DND-41 (cell line): Measurements from ENCODE around the gene TMEM114.

Experiments used
- ATAC-seq: fragments of 200-7000 bp; cut with Tn5 transposase; 3 replicates; pipeline ENCODE4 v1.9.1; 2021; ENCODE audit warnings: low read depth; ENCODE audit not compliant: insufficient read depth
- DNase-seq: peaks from one replicate; pipeline ENCODE4 v3.0.0-alpha.2; 2020
- H2AFZ ChIP-seq: 2 replicates; pipeline ENCODE4 v1.6.0; 2012; ENCODE audit warnings: low read depth, low read length
- H3K27ac ChIP-seq: 2 replicates; pipeline ENCODE4 v1.5.1; 2012; ENCODE audit warnings: low read length, inconsistent platforms
- H3K27me3 ChIP-seq: fragments of 200-600 bp; sonication (generic); 2 replicates; pipeline ENCODE4 v1.6.0; 2012; ENCODE audit warnings: low read length, mild to moderate bottlenecking, inconsistent platforms; ENCODE audit not compliant: insufficient read depth, poor library complexity
- H3K36me3 ChIP-seq: 2 replicates; pipeline ENCODE4 v1.5.1; 2012; ENCODE audit warnings: low read length, inconsistent platforms; ENCODE audit not compliant: insufficient read depth
- H3K4me1 ChIP-seq: 2 replicates; pipeline ENCODE4 v1.5.1; 2012; ENCODE audit warnings: mild to moderate bottlenecking, low read length; ENCODE audit not compliant: insufficient read depth
- H3K4me2 ChIP-seq: 2 replicates; pipeline ENCODE4 v1.6.0; 2012; ENCODE audit warnings: mild to moderate bottlenecking, moderate library complexity, low read length, inconsistent platforms; ENCODE audit not compliant: insufficient read depth
- H3K4me3 ChIP-seq, 2 experiments: fragments of 200-600 bp in 1 of 2; shearing (Covaris generic) in 1 of 2; 2 replicates each; pipeline ENCODE4 v1.5.1; 2012 to 2016; ENCODE audit warnings: inconsistent platforms in 2 of 2, low read length in 2 of 2, mild to moderate bottlenecking in 2 of 2, low read depth in 1 of 2, moderate library complexity in 1 of 2
- H3K79me2 ChIP-seq: 2 replicates; pipeline ENCODE4 v1.6.0; 2012; ENCODE audit warnings: low read length, inconsistent platforms; ENCODE audit not compliant: insufficient read depth
- H3K9ac ChIP-seq: 2 replicates; pipeline ENCODE4 v1.6.0; 2012; ENCODE audit warnings: low read depth, mild to moderate bottlenecking, inconsistent platforms, low read length, moderate library complexity
- H3K9me3 ChIP-seq: 2 replicates; pipeline ENCODE4 v1.5.1; 2012; ENCODE audit warnings: low read length, moderate library complexity, mild to moderate bottlenecking, inconsistent platforms; ENCODE audit not compliant: insufficient read depth, severe bottlenecking
- H4K20me1 ChIP-seq: 2 replicates; pipeline ENCODE4 v1.6.0; 2012; ENCODE audit warnings: low read length; ENCODE audit not compliant: insufficient read depth
- EZH2 ChIP-seq: IDR thresholded peaks from 3 replicates; pipeline ENCODE4 v1.6.1; 2012; ENCODE audit warnings: borderline replicate concordance, low read depth, mild to moderate bottlenecking, moderate library complexity, low read length, inconsistent platforms; ENCODE audit not compliant: severe bottlenecking
- TF ChIP-seq, protein P1 (sequence below): IDR thresholded peaks from 2 replicates; pipeline ENCODE4 v1.5.1; 2012; ENCODE audit warnings: borderline replicate concordance, low read length, moderate library complexity, mild to moderate bottlenecking; ENCODE audit not compliant: poor library complexity, severe bottlenecking; ENCODE audit errors: extremely low read depth

The TMEM114 gene

GRCh38 chr16:8569650-8570346 lies 20.5 kb downstream of the TMEM114 start:
- no peak for TF ChIP-seq EZH2
- TF ChIP-seq, protein P1, sequence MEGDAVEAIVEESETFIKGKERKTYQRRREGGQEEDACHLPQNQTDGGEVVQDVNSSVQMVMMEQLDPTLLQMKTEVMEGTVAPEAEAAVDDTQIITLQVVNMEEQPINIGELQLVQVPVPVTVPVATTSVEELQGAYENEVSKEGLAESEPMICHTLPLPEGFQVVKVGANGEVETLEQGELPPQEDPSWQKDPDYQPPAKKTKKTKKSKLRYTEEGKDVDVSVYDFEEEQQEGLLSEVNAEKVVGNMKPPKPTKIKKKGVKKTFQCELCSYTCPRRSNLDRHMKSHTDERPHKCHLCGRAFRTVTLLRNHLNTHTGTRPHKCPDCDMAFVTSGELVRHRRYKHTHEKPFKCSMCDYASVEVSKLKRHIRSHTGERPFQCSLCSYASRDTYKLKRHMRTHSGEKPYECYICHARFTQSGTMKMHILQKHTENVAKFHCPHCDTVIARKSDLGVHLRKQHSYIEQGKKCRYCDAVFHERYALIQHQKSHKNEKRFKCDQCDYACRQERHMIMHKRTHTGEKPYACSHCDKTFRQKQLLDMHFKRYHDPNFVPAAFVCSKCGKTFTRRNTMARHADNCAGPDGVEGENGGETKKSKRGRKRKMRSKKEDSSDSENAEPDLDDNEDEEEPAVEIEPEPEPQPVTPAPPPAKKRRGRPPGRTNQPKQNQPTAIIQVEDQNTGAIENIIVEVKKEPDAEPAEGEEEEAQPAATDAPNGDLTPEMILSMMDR = no peak
- H3K9ac ChIP-seq = no peak overlapping the region
- DNase-seq (no peak), ATAC-seq (no peak)
- no peaks in the 10 kb centered on the region for H3K9me3 ChIP-seq
- no peaks in the 10 kb centered on the region for H4K20me1 ChIP-seq
- H3K79me2 ChIP-seq = no peaks in the 10 kb centered on the region
- no peaks in the 10 kb centered on the region for H3K27me3 ChIP-seq
- H3K4me2 ChIP-seq = no peak overlapping the region
- no peaks in the 10 kb centered on the region for H3K36me3 ChIP-seq
- peaks cover 10% of the 10 kb centered on the region for H3K4me1 ChIP-seq
- H3K4me3 ChIP-seq = no peak overlapping the region
- no peak overlapping the region for H3K27ac ChIP-seq
- H2AFZ ChIP-seq = no peak overlapping the region

- Histone ChIP-seq H4K20me1 (no peaks in the 10 kb centered on the region), H3K9me3 (peaks cover 2% of the 10 kb centered on the region), H2AFZ (peak overlapping the region; percentile 36), H3K79me2 (no peaks in the 10 kb centered on the region), H3K4me2 (peak overlapping the region; percentile 47), H3K27me3 (no peaks in the 10 kb centered on the region), H3K9ac (no peak overlapping the region), H3K36me3 (no peaks in the 10 kb centered on the region), H3K4me1 (peaks cover 9% of the 10 kb centered on the region), H3K27ac (peak overlapping the region; percentile 37; the same call in 1 of the 2 replicates), H3K4me3 (no peak overlapping the region)
- DNase-seq (no peak), ATAC-seq (no peak)
- no peak for TF ChIP-seq EZH2
- TF ChIP-seq, protein P1 = no peak
Observed at GRCh38 chr16:8568231-8568617, 22.1 kb downstream of the TMEM114 start.

DNA sequence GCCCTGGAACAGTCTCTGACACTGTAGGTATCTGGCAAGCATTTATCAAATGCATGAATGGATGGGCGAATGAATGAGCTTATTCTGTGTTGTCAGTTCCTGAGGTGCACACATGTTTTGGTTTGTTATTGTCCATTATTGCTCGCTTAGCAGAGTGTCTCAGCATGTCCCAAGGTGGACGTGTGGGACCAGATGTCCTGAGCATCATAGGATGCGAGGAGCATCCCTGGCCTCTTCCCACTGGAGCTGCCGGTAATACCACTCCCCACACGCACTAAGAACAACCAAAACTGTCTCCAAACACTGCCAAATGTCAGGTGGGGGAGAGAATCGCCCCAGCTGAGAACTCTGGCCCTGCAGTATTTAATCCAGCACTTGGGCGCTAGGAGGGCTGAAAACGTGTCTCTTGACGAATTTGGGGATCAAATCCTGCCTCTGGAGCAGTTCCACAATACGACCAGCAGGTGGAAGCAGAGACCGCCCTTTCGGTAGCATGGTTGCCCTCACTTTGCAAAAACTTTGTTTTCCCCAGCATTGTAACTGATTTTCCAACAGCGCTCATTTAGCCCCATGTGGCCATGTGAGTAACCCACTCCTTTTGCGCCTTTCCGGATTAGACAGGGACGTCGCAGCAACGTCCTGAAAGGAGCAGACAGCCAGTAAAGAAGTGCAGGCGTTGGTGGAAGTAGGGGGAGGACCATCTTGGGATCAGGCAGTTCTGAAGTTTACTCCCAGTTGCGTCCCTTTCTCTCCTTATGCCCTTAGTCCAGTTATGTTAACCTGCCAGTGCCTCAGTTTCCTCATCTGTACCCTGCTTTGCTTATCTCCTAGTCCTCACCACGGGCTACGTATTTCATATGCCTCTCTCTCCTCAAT lies 22.7 kb downstream of the TMEM114 start:
- peaks cover 5% of the 10 kb centered on the region for H3K4me1 ChIP-seq
- peaks cover 9% of the 10 kb centered on the region for H3K9me3 ChIP-seq
- DNase-seq (peak; percentile 86), ATAC-seq (peak; percentile 96)
- no peaks in the 10 kb centered on the region for H3K79me2 ChIP-seq
- no peaks in the 10 kb centered on the region for H4K20me1 ChIP-seq
- peak overlapping the region; percentile 36 for H2AFZ ChIP-seq
- peak overlapping the region; percentile 37; the same call in 1 of the 2 replicates for H3K27ac ChIP-seq
- no peaks in the 10 kb centered on the region for H3K27me3 ChIP-seq
- H3K36me3 ChIP-seq = no peaks in the 10 kb centered on the region
- peak overlapping the region; percentile 47 for H3K4me2 ChIP-seq
- no peak overlapping the region for H3K4me3 ChIP-seq
- H3K9ac ChIP-seq = no peak overlapping the region
- TF ChIP-seq, protein P1 = peak; percentile 98
- TF ChIP-seq EZH2 = no peak
